Measurements from ENCODE around the gene HYDIN.
"Not testable (repeated sequence)": the region's sequence is repeated elsewhere in the genome, so short reads cannot be mapped to it uniquely, and the experiment has no call there.

DNA sequence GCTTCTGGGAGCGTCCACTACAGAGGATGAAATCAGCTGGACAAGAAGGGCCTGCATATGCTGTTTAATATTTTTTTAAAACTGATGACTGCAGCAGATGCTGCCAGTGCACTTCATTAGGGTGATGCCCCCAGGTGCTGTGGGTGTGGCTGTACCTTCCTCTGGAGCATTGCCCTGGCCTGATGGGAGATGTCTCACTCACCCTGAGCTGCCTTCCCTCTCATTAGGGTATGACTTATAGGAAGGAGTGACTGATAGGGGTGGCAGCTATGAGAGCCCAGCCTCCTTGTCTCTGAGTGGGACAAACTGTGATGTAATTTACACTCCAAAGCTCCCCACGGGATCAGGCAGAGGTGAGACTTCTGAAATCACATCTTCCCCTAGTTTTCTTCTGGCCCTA, 234.7 kb downstream of the HYDIN start:
- not testable (repeated sequence) for TF ChIP-seq EGR1 (IDR thresholded peaks at IDR 0.05; ENCODE audit: low read depth in 2 of 2); CTCF (IDR thresholded peaks at IDR 0.05; ENCODE audit: low read depth, low read length, missing input control); ZBTB33 (IDR thresholded peaks at IDR 0.05)

Measured in liver (tissue), 3 donors.